ENCODE data around the gene AKT3. TPM values are rescaled to one million over a fixed set of nuclear protein-coding genes. Genes with fewer than 3 reads are reported as not detected.

Gene AKT3
- total RNA-seq, 1 donor from 2014 or later: 36.2 TPM

GRCh38 chr1:243483071-243483771, 366.8 kb downstream of the AKT3 start:
- peaks cover 15% of the 10 kb centered on the region for H3K4me1 ChIP-seq
- peak overlapping the region; percentile 90 for H3K4me2 ChIP-seq
- Mint-ChIP-seq H3K36me3 (peaks cover 5% of the 10 kb centered on the region), H3K27ac (peak overlapping the region; percentile 87), H3K4me3 (peak overlapping the region; percentile 81), H3K27me3 (ENCODE audit: insufficient read depth, low read depth) (peaks cover 18% of the 10 kb centered on the region), H3K9me3 (peaks cover 3% of the 10 kb centered on the region), H3K4me1 (peaks cover 36% of the 10 kb centered on the region)
- H3K79me2 ChIP-seq (ENCODE audit: low read depth): no peaks in the 10 kb centered on the region
- no peak for TF ChIP-seq EZH2 (IDR thresholded peaks at IDR 0.05)
- peak; percentile 42 for TF ChIP-seq CTCF (IDR thresholded peaks at IDR 0.05)
- TF ChIP-seq EZH2phosphoT487 (IDR thresholded peaks at IDR 0.05): no peak
- no peaks in the 10 kb centered on the region for H3K36me3 ChIP-seq
- peak overlapping the region; percentile 58 for H3K4me3 ChIP-seq
- H3K9me3 ChIP-seq (ENCODE audit: low read depth): no peaks in the 10 kb centered on the region
- H3K27me3 ChIP-seq: peaks cover 6% of the 10 kb centered on the region
- no peak overlapping the region for H3K27ac ChIP-seq
- no peaks in the 10 kb centered on the region for H3F3A ChIP-seq (ENCODE audit: low read depth)
- no peaks in the 10 kb centered on the region for H4K20me1 ChIP-seq (ENCODE audit: low read depth)
- no peak overlapping the region for H3K9ac ChIP-seq
- DNase-seq (ENCODE audit: low spot score): peak; percentile 57
- H2AFZ ChIP-seq (replicated peaks): peak overlapping the region; percentile 91

- H3K4me2 ChIP-seq: peak overlapping the region; percentile 90
- Mint-ChIP-seq H3K9me3 (peaks cover 3% of the 10 kb centered on the region), H3K36me3 (peaks cover 8% of the 10 kb centered on the region), H3K27me3 (ENCODE audit: insufficient read depth, low read depth) (peaks cover 17% of the 10 kb centered on the region), H3K4me1 (peaks cover 35% of the 10 kb centered on the region), H3K27ac (no peak overlapping the region), H3K4me3 (peak overlapping the region; percentile 81)
- no peaks in the 10 kb centered on the region for H4K20me1 ChIP-seq (ENCODE audit: low read depth)
- H3K4me3 ChIP-seq: peak overlapping the region; percentile 58
- peak; percentile 58 for DNase-seq (ENCODE audit: low spot score)
- no peaks in the 10 kb centered on the region for H3K9me3 ChIP-seq (ENCODE audit: low read depth)
- H3K4me1 ChIP-seq: peaks cover 19% of the 10 kb centered on the region
- H3K27me3 ChIP-seq: peaks cover 6% of the 10 kb centered on the region
- no peak overlapping the region for H3K9ac ChIP-seq
- H3F3A ChIP-seq (ENCODE audit: low read depth): no peaks in the 10 kb centered on the region
- H2AFZ ChIP-seq (replicated peaks): peak overlapping the region; percentile 91
- no peak overlapping the region for H3K27ac ChIP-seq
- TF ChIP-seq EZH2phosphoT487 (IDR thresholded peaks at IDR 0.05): no peak
- no peak for TF ChIP-seq EZH2 (IDR thresholded peaks at IDR 0.05)
- TF ChIP-seq CTCF (IDR thresholded peaks at IDR 0.05): no peak
- no peaks in the 10 kb centered on the region for H3K79me2 ChIP-seq (ENCODE audit: low read depth)
- H3K36me3 ChIP-seq: no peaks in the 10 kb centered on the region
These were observed 367.7 kb downstream of the AKT3 start for GRCh38 chr1:243482141-243483022.

- H3K4me1 Mint-ChIP-seq: peaks cover 46% of the 10 kb centered on the region
- H3K36me3 Mint-ChIP-seq: peaks cover 8% of the 10 kb centered on the region
- Histone ChIP-seq H3K27me3 (peaks cover 6% of the 10 kb centered on the region), H3K27ac (no peak overlapping the region), H3K4me1 (peaks cover 24% of the 10 kb centered on the region), H3K4me3 (no peak overlapping the region), H3K9ac (no peak overlapping the region), H3F3A (ENCODE audit: low read depth) (peaks cover 3% of the 10 kb centered on the region), H2AFZ (replicated peaks) (no peak overlapping the region), H3K9me3 (ENCODE audit: low read depth) (no peaks in the 10 kb centered on the region), H4K20me1 (ENCODE audit: low read depth) (no peaks in the 10 kb centered on the region), H3K4me2 (no peak overlapping the region), H3K79me2 (ENCODE audit: low read depth) (no peaks in the 10 kb centered on the region), H3K36me3 (no peaks in the 10 kb centered on the region)
- peaks cover 14% of the 10 kb centered on the region for H3K27me3 Mint-ChIP-seq (ENCODE audit: insufficient read depth, low read depth)
- H3K4me3 Mint-ChIP-seq: no peak overlapping the region
- H3K27ac Mint-ChIP-seq: no peak overlapping the region
- TF ChIP-seq EZH2 (IDR thresholded peaks at IDR 0.05) (no peak), CTCF (IDR thresholded peaks at IDR 0.05) (no peak), EZH2phosphoT487 (IDR thresholded peaks at IDR 0.05) (no peak)
- no peak for DNase-seq (ENCODE audit: low spot score)
- peaks cover 3% of the 10 kb centered on the region for H3K9me3 Mint-ChIP-seq
These were observed 368.9 kb downstream of the AKT3 start for GRCh38 chr1:243481101-243481500.

Data from neural progenitor cell (in vitro differentiated cells).